COLO668 (cell line): ENCODE results near the gene CEP41.
A peak's percentile ranks its signal among the peaks of the same experiment; 100 is the strongest.

ENCODE experiments used
- DNase-seq: peaks from one replicate; lab custom pipeline; 2025; ENCODE audit not compliant: unreplicated experiment; lab: John Stamatoyannopoulos, UW

Gene CEP41

GRCh38 chr7:130369831-130370550 lies 70.8 kb downstream of the CEP41 start:
- DNase-seq = no peak

GRCh38 chr7:130369110-130369711 lies 71.6 kb downstream of the CEP41 start:
- DNase-seq = no peak

DNA sequence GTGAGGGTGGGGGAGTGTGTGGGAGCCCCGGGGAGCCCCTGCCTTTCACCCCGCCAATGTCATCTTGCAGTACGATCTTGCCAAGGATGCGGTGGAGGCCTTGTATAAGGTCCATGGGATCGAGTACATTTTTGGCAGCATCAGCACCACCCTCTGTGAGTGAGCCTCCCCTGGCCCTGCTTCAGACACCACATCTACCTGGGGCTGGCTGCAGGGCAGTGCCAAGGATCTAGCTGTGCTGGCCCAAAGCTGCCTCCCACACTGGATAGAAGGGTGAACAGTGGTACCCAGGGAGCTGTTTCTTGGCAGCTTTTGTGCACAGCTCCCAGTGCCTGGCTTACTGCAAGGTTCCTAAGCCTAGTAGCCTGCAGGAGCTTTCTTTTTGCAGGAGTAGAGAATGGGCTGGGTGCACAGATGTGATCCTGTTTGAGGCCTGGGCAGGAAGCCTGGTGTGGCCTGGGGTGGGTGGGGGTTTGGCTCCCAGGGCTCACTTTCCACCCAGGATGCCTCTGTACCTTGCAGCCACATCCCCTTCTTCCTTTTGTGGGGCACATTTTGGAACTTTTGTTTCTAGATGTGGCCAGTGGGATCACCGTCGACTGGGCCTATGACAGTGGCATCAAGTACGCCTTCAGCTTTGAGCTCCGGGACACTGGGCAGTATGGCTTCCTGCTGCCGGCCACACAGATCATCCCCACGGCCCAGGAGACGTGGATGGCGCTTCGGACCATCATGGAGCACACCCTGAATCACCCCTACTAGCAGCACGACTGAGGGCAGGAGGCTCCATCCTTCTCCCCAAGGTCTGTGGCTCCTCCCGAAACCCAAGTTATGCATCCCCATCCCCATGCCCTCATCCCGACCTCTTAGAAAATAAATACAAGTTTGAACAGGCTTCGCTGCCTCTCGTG lies 72.7 kb downstream of the CEP41 start:
- DNase-seq = no peak

- no peak for DNase-seq
Measured at GRCh38 chr7:130367088-130367755, 73.6 kb downstream of the CEP41 start.

GRCh38 chr7:130366564-130366963 lies 74.3 kb downstream of the CEP41 start:
- no peak for DNase-seq

DNA sequence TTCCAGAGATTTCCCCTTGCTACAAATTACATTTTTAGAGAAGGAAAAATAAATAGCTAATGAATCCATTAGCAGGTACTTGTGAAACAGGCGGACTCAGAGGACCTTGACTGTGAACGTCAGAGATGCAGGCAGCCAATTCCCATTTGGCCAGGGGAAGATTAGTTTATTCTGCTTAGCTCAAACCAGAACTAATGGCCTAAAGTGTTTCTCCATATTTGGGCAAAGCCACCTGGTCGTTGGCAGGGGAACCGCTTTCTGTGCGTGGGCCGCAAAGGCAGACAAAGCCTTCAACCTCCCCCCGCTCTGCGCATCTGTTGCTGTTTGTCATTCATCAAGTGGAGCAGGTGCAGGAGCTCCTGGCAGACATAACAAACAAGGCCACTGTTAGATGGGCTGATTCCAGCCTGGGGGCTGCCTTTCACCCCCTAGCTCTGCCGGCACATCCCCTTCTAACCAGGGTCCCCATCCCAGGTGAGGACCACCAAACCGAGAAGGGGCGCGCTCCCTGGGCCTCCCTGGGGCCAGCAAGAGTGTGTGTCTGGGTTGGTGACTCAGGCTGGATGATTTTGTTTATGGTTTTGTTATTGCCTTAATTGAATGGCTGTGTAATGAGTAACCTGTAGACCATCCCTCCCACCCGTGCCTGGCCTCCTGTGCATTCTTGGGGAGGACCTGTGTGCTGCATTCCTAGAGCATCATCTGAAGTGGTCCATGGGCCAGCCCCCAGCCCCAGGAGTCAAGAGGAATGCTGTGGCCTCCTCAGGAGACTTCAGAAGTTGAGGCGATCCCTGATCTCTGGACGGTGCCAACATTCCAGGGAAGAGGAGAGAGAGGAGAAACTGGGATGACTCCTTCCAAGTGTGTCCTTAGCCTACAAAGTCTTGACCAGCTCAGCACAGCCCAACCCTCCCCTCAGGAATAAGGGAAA lies 75.0 kb downstream of the CEP41 start:
- peak; percentile 95 for DNase-seq

DNA sequence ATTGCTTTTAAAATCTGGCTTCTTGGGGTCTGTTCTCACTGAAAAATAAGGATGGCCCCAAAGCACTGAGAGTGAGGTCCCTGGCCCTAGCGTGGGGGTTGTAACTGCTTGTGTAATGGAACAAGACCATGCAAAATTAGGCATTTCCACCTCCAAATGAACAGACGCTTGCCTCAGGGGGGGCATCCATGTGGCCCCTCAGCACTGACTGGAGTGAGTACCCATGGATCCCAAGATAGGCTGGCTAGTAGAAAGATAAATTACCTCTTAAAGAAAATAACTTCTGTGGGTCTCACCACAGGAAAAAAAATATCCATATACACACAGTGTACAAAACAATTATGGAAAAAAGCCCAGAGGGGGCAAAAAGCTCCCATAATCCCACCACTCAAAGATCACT lies 75.7 kb downstream of the CEP41 start:
- no peak for DNase-seq

GRCh38 chr7:130364451-130364850 lies 76.4 kb downstream of the CEP41 start:
- peak; percentile 14 for DNase-seq

DNA sequence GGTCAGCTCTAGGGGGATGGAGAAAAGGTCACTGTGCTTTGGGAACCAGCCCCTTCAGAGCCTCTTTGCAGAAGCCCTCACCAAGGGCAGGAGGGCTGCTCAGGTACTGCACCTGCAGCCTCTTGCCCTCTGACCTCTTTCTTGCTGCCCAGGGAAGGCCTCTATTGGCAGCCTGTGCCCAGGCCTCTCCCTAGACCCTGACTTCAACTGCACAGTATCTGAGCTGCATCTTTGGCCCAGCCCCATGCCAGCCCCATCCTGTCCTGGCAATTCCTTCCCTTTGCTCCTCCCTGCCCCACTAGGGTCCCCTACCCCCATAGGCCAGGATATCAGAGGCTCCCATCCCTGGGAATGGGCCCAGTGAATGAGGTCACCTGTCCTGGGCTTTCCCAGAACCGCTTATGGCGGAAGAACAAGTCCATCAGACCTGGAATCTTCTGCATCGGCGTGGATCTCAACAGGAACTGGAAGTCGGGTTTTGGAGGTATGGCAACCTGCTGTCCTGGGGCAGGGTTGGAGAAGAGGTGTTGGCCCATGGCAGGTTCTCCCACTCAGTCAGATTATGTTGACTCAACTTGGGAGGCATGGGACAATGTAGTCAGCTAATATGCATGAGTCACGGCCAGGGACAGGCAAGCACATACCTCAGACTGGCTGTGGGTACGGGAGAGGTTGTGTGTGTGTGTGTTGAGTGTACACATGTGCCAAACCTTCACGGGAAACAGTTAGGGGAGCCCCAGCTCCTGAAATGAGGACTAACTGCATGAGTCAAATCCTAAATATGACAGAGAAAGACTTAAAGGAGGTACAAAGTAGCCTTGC lies 77.6 kb downstream of the CEP41 start:
- peak; percentile 15 for DNase-seq

GRCh38 chr7:130362251-130362816 lies 78.5 kb downstream of the CEP41 start:
- no peak for DNase-seq

DNA sequence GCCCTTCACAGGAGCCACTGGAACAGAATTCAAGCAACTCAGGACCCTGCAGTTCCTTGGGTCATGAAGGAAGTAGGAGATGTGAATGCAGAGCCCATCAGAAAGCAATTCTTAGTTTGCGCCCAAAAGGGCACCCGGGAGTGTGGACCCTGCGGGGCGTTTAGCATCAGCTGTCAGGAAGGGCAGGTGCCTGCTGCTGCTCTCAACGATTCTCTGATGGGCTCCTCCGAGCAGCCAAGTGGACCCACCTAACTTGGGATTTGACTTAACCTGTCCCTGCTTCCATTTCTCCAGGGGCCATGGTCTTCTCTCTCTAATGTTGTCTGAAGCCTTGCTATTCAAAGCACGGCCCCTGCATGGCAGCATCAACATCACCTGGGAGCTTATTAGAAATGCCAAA lies 79.1 kb downstream of the CEP41 start:
- no peak for DNase-seq

GRCh38 chr7:130360518-130360917 lies 80.3 kb downstream of the CEP41 start:
- DNase-seq = no peak

- DNase-seq = no peak
Measured at GRCh38 chr7:130359276-130359857, 81.4 kb downstream of the CEP41 start.

GRCh38 chr7:130358471-130358870 lies 82.3 kb downstream of the CEP41 start:
- no peak for DNase-seq

DNA sequence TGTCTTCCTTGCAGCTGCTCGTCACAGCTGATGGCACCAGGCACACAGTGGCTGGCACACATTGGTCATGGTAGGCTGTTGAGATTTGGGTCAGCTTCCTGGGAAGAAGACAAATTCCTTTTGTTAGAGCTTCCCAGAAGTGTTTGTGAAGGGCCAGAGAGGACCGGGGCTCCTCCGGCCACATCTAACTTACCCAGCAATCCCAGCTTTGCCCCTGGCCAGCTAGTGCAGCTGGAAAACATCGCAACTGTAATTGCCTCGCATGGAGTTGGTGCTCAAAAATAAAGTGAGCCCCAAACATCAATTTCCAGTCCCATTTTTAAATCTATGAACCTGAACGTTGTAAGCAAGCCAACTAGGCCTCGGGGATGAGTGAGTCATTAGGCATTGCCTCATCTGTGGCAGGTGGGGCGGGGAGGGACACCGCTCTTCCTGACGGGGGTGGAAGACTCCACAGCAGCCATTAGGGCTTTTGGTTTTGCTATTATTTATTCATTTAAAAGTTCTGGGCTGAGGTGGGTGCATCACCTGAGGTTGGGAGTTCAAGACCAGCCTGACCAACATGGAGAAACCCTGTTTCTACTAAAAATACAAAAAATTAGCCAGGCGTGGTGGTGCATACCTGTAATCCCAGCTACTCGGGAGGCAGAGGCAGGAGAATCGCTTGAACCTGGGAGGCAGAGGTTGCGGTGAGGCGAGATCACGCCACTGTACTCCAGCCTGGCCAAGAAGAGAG lies 83.8 kb downstream of the CEP41 start:
- DNase-seq = peak; percentile 20

GRCh38 chr7:130356121-130356875 lies 84.5 kb downstream of the CEP41 start:
- no peak for DNase-seq

DNA sequence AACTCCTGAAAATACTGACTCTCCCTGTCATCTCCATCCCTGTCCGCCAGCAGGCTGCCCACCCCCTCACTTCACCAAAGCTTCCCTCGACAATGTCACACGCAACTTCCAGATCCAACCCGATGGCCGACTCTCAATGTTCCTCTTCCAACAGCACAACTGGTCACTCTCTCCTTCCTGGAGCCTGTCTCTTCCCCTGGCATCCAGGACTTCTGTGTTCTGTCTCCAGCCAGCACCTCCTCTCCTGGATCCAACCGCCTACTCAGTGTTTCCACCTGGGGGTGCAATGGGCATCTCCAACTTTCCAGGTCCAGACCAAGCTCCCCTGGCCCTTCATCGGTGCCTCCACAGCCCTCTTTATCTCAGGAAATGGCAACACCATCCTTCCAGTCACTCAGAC lies 87.6 kb downstream of the CEP41 start:
- no peak for DNase-seq
